ENCODE data around the gene TLE1.

Gene TLE1

GRCh38 chr9:81631218-81631745 is 58.1 kb downstream of the TLE1 start:
- no peak overlapping the region for H3K4me3 ChIP-seq (ENCODE audit: low read depth, low read length)
- no peak for TF ChIP-seq MYC (IDR thresholded peaks at IDR 0.05; ENCODE audit: low read depth, low read length)
- peak; percentile 39; the same call in 1 of the 2 replicates for TF ChIP-seq MAX (IDR thresholded peaks at IDR 0.05; ENCODE audit: low read depth, low read length)

GRCh38 chr9:81629440-81629839 is 59.9 kb downstream of the TLE1 start:
- H3K4me3 ChIP-seq (ENCODE audit: low read depth, low read length), result no peak overlapping the region
- TF ChIP-seq MAX (IDR thresholded peaks at IDR 0.05; ENCODE audit: low read depth, low read length) (no peak), CTCF (IDR thresholded peaks at IDR 0.05; ENCODE audit: low read depth, low read length) (no peak), MYC (IDR thresholded peaks at IDR 0.05; ENCODE audit: low read depth, low read length) (no peak), POLR2A (IDR thresholded peaks at IDR 0.05; ENCODE audit: extremely low read depth, insufficient read length) (no peak)
- no peak for DNase-seq (ENCODE audit: low read depth)

More at GRCh38 chr9:81631218-81631745, 58.1 kb downstream of the TLE1 start:
- no peak for DNase-seq (ENCODE audit: low read depth)

GRCh38 chr9:81628897-81629296 is 60.5 kb downstream of the TLE1 start:
- H3K4me3 ChIP-seq (ENCODE audit: low read depth, low read length), result no peak overlapping the region
- DNase-seq (ENCODE audit: low read depth), result no peak
- TF ChIP-seq MAX (IDR thresholded peaks at IDR 0.05; ENCODE audit: low read depth, low read length), result no peak
- TF ChIP-seq POLR2A (IDR thresholded peaks at IDR 0.05; ENCODE audit: extremely low read depth, insufficient read length), result no peak
- no peak for TF ChIP-seq MYC (IDR thresholded peaks at IDR 0.05; ENCODE audit: low read depth, low read length)
- no peak for TF ChIP-seq CTCF (IDR thresholded peaks at IDR 0.05; ENCODE audit: low read depth, low read length)

- no peak for TF ChIP-seq MAX (IDR thresholded peaks at IDR 0.05; ENCODE audit: low read depth, low read length)
- H3K4me3 ChIP-seq (ENCODE audit: low read depth, low read length), result no peak overlapping the region
- no peak for DNase-seq (ENCODE audit: low read depth)
These were observed 61.9 kb downstream of the TLE1 start for GRCh38 chr9:81627481-81627880.

- H3K4me3 ChIP-seq (ENCODE audit: low read depth, low read length), result no peak overlapping the region
- TF ChIP-seq MYC (IDR thresholded peaks at IDR 0.05; ENCODE audit: low read depth, low read length) (no peak), MAX (IDR thresholded peaks at IDR 0.05; ENCODE audit: low read depth, low read length) (no peak), CTCF (IDR thresholded peaks at IDR 0.05; ENCODE audit: low read depth, low read length) (no peak), POLR2A (IDR thresholded peaks at IDR 0.05; ENCODE audit: extremely low read depth, insufficient read length) (no peak)
- DNase-seq (ENCODE audit: low read depth), result no peak
These were observed 62.8 kb downstream of the TLE1 start for GRCh38 chr9:81626511-81626910.

GRCh38 chr9:81625969-81626368 is 63.4 kb downstream of the TLE1 start:
- DNase-seq (ENCODE audit: low read depth), result no peak
- TF ChIP-seq MAX (IDR thresholded peaks at IDR 0.05; ENCODE audit: low read depth, low read length), result no peak
- H3K4me3 ChIP-seq (ENCODE audit: low read depth, low read length), result no peak overlapping the region

GRCh38 chr9:81623778-81624177 is 65.6 kb downstream of the TLE1 start:
- no peak for DNase-seq (ENCODE audit: low read depth)
- TF ChIP-seq MYC (IDR thresholded peaks at IDR 0.05; ENCODE audit: low read depth, low read length) (no peak), MAX (IDR thresholded peaks at IDR 0.05; ENCODE audit: low read depth, low read length) (no peak), CTCF (IDR thresholded peaks at IDR 0.05; ENCODE audit: low read depth, low read length) (no peak), POLR2A (IDR thresholded peaks at IDR 0.05; ENCODE audit: extremely low read depth, insufficient read length) (no peak)
- H3K4me3 ChIP-seq (ENCODE audit: low read depth, low read length), result no peak overlapping the region

All from NB4 (cell line).